Measurements from ENCODE around the gene PPP1CB. TPM values are rescaled to one million over a fixed set of nuclear protein-coding genes. Genes with fewer than 3 reads are reported as not detected.
"Not testable (repeated sequence)": the region's sequence is repeated elsewhere in the genome, so short reads cannot be mapped to it uniquely, and the experiment has no call there.

The PPP1CB gene
- total and polyA plus RNA-seq, 11 donors = 128 to 496 (median 404) TPM

DNA sequence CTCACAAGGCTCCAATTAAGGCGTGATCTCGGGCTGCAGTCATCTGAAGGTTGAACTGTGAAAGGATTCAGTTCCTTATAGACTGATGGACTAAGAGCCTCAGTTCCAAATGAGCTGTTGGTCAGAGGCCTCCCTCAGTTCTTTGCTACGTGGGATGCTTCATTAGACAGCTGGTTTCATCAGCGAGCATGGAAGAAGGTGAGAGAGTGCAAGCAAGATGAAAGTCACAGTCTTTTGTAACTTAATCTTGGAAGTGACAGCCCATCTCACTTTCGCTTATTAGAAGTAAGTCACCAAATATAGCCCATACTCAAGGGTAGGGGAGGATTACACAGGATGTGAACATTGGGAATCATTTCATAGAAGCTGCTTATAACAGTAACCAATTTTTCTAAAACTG, 26.8 kb downstream of the PPP1CB start:
- DNase-seq (no peak), ATAC-seq (peak in 1 of 4 donors; percentile 9)
- Histone ChIP-seq H3K4me3 (no peak overlapping the region), H3K27ac (no peak overlapping the region), H3K4me1 (peaks cover 0 to 52% (median 28%) of the 10 kb centered on the region in 12 donors), H3K36me3 (peaks cover 0 to 70% (median 67%) of the 10 kb centered on the region in 9 donors), H3K9me3 (no peaks in the 10 kb centered on the region), H3K27me3 (no peaks in the 10 kb centered on the region)
- intact Hi-C loops (cut with DNase I) = no loop called here
- TF ChIP-seq, protein P1, sequence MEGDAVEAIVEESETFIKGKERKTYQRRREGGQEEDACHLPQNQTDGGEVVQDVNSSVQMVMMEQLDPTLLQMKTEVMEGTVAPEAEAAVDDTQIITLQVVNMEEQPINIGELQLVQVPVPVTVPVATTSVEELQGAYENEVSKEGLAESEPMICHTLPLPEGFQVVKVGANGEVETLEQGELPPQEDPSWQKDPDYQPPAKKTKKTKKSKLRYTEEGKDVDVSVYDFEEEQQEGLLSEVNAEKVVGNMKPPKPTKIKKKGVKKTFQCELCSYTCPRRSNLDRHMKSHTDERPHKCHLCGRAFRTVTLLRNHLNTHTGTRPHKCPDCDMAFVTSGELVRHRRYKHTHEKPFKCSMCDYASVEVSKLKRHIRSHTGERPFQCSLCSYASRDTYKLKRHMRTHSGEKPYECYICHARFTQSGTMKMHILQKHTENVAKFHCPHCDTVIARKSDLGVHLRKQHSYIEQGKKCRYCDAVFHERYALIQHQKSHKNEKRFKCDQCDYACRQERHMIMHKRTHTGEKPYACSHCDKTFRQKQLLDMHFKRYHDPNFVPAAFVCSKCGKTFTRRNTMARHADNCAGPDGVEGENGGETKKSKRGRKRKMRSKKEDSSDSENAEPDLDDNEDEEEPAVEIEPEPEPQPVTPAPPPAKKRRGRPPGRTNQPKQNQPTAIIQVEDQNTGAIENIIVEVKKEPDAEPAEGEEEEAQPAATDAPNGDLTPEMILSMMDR (IDR thresholded peaks at IDR 0.05) = no peak
- no peak for TF ChIP-seq POLR2A (IDR thresholded peaks at IDR 0.05)
- 72 to 79% (median 74%) methylated on average over 5 of the region's 5 CpGs for WGBS, 4 donors

DNA sequence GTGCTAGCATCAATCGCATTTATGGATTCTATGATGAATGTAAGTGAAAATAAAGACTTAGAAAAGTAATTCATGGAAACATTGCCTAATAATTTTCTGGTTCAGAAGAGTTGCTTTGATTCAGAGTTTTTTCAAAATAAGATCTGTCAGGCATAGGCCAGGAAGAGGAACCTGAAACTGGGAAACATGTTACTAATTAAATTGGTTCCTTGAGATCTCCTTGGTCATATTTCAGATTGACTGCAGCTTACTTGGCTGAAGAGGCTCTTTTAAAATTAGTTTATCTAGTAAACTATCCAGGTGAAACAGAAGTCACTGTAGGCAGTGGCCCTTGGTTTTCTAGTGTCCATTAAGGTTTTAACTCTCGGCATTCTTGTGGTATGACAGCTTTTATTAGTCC, 27.4 kb downstream of the PPP1CB start:
- H3K4me1 ChIP-seq = peaks cover 0 to 46% (median 22%) of the 10 kb centered on the region in 12 donors
- ATAC-seq (no peak), DNase-seq (no peak)
- H3K27ac ChIP-seq = no peak overlapping the region
- no peak overlapping the region for H3K4me3 ChIP-seq
- H3K36me3 ChIP-seq = peaks cover 0 to 76% (median 73%) of the 10 kb centered on the region in 9 donors
- 93 to 97% (median 96%) methylated on average over 2 of the region's 2 CpGs for WGBS, 4 donors
- TF ChIP-seq POLR2A (IDR thresholded peaks at IDR 0.05) = no peak
- TF ChIP-seq, protein P1 (IDR thresholded peaks at IDR 0.05) = no peak
- no peaks in the 10 kb centered on the region for H3K27me3 ChIP-seq
- H3K9me3 ChIP-seq = no peaks in the 10 kb centered on the region
- intact Hi-C loops (cut with DNase I) = no loop called here

DNA sequence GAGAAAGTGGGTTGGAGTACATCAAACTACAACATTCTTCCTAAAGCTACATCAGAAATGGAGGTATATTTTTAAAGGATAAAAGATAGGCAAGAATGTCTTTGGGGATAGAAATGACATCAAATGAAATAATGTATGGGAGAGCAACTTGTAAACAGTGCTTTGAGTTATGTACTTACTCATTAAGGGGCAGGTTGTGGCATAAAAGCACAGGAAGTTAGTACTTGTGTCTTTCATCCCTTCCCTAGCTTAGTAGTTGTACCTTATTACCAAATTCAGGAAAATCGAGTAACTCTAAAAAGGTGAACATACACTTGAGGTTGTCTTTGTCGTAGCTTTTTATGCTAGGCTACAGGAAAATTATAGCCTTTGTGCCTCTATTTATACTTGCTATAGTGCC, 28.9 kb downstream of the PPP1CB start:
- no peak overlapping the region for H3K27ac ChIP-seq
- intact Hi-C loops (cut with DNase I) = no loop called here
- peaks cover 0 to 91% (median 88%) of the 10 kb centered on the region in 9 donors for H3K36me3 ChIP-seq
- 85 to 96% (median 93%) methylated on average over 2 of the region's 2 CpGs for WGBS, 4 donors
- DNase-seq (no peak), ATAC-seq (no peak)
- H3K27me3 ChIP-seq = no peaks in the 10 kb centered on the region
- peaks cover 0 to 32% (median 12%) of the 10 kb centered on the region in 12 donors for H3K4me1 ChIP-seq
- no peaks in the 10 kb centered on the region for H3K9me3 ChIP-seq
- H3K4me3 ChIP-seq = no peak overlapping the region
- TF ChIP-seq, protein P1 (IDR thresholded peaks at IDR 0.05) = no peak
- no peak for TF ChIP-seq POLR2A (IDR thresholded peaks at IDR 0.05)

DNA sequence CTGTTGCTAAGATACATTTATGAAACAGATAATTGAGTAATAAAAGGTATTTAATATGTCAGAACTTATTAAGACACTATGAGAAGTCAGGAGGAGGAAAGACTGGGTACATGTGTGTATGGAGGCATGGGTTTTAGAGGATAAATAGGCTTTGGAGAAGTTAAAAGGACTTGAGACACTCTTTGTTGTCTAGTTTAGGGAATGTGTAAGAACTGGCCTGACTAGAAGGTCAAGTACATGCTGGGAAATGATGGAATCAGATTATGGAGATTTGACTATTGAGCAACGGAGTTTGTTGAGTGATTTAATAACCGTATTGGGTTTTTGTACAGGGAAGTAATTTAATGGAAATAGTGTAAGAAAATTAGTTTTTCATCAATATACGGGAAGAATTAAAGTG, 30.8 kb downstream of the PPP1CB start:
- no peak for ATAC-seq
- H3K36me3 ChIP-seq = peaks cover 0 to 100% (median 100%) of the 10 kb centered on the region in 9 donors
- intact Hi-C loops (cut with DNase I) = no loop called here
- H3K27me3 ChIP-seq = no peaks in the 10 kb centered on the region
- 62 to 94% (median 81%) methylated on average over 3 of the region's 3 CpGs for WGBS, 4 donors
- H3K9me3 ChIP-seq = no peaks in the 10 kb centered on the region
- no peak for DNase-seq
- no peak for TF ChIP-seq POLR2A (IDR thresholded peaks at IDR 0.05)
- TF ChIP-seq, protein P1 (IDR thresholded peaks at IDR 0.05) = no peak
- H3K4me3 ChIP-seq = no peak overlapping the region
- peaks cover 0 to 16% (median 2%) of the 10 kb centered on the region in 12 donors for H3K4me1 ChIP-seq
- no peak overlapping the region for H3K27ac ChIP-seq

DNA sequence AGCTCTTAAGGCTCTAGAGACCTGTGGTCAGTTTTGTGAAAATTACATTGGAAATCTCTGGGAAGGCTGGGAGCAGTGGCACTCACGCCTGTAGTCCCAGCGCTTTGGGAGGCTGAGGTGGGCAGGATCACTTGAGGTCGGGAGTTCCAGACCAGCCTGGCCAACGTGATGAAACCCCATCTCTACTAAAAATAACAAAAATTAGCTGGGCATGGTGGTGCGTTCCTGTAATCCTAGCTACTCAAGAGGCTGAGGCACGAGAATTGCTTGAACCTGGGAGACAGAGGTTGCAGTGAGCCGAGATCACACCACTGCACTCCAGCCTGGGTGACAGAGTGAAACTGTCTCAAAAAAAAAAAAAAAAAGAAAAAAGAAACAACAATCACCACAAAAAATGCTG, 32.9 kb downstream of the PPP1CB start:
- intact Hi-C loops (cut with DNase I); H3K9me3 ChIP-seq; DNase-seq; ATAC-seq; H3K4me3 ChIP-seq; H3K4me1 ChIP-seq; H3K27ac ChIP-seq; H3K27me3 ChIP-seq: not testable (repeated sequence)
- 67 to 71% (median 68%) methylated on average over 7 of the region's 7 CpGs for WGBS, 4 donors
- H3K36me3 ChIP-seq = peaks cover 0 to 100% (median 100%) of the 10 kb centered on the region in 9 donors

Measured in heart left ventricle (tissue), 16 donors.